ENCODE data around the gene H3-3A. TPM values are rescaled to one million over a fixed set of nuclear protein-coding genes. Genes with fewer than 3 reads are reported as not detected.

Gene H3-3A
- total RNA-seq, 1 donor: 164 TPM

DNA sequence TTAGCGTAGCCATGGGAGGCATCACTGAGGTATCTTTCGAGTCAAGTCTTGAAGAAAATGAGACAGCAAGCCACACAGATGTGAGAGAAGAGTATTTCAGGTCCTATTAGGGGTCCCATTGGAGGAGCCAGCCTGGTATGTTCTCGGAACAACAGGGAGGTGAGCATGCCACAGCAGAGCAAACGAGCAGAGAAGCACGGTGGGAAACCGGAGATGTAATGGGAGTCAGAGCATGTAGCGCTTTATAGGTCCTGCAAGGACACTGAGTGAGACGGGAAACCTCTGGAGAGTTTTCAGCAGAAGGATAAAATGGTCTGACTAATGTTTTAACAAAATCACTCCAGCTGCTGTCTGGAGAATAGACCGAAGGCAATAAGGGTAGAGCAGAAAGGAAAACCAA is 15.9 kb downstream of the H3-3A start:
- TF ChIP-seq, protein P1, sequence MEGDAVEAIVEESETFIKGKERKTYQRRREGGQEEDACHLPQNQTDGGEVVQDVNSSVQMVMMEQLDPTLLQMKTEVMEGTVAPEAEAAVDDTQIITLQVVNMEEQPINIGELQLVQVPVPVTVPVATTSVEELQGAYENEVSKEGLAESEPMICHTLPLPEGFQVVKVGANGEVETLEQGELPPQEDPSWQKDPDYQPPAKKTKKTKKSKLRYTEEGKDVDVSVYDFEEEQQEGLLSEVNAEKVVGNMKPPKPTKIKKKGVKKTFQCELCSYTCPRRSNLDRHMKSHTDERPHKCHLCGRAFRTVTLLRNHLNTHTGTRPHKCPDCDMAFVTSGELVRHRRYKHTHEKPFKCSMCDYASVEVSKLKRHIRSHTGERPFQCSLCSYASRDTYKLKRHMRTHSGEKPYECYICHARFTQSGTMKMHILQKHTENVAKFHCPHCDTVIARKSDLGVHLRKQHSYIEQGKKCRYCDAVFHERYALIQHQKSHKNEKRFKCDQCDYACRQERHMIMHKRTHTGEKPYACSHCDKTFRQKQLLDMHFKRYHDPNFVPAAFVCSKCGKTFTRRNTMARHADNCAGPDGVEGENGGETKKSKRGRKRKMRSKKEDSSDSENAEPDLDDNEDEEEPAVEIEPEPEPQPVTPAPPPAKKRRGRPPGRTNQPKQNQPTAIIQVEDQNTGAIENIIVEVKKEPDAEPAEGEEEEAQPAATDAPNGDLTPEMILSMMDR (IDR thresholded peaks at IDR 0.05; ENCODE audit: insufficient read depth, low read length): no peak
- DNase-seq (ENCODE audit: low read depth): no peak

DNA sequence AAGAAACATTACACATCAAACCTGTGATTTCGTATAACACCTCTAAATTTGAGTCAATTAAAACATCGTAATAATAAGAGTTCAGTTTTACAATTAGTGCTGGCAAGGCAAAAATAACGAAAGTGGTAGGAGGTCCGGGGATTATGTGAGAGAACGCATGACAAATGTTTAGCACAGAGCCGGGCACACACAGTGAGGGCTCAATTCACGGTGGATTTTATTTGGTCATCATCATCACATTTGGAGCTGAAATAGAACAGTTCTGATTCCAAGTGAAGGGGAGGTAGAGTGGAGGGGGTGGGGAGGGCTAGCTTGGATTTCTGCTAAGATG is 20.0 kb downstream of the H3-3A start:
- TF ChIP-seq, protein P1 (IDR thresholded peaks at IDR 0.05; ENCODE audit: insufficient read depth, low read length): no peak
- peak overlapping the region; percentile 72 for H3K4me3 ChIP-seq (ENCODE audit: low read depth, low read length)
- DNase-seq (ENCODE audit: low read depth): no peak

More for the DNA sequence above, 15.9 kb downstream of the H3-3A start:
- H3K4me3 ChIP-seq (ENCODE audit: low read depth, low read length): no peak overlapping the region

DNA sequence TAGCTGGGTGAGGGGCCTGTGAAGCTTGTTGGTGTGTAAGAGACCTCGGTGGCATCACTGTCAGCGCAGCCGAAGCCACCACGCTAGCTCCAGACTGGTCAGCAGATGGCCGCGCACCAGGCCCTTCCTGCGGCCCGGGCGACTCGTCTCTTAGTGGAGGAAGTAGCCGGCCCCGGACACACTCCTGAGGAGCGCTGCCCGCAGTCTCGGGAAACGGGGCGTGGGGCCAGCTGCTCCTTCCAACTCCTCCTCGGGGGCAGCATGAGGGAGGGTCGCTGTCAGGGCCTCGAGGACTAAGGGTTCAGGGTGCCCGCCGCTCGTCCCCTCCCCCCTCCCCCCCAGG is 20.4 kb downstream of the H3-3A start:
- DNase-seq (ENCODE audit: low read depth): peak; percentile 30
- peak overlapping the region; percentile 72 for H3K4me3 ChIP-seq (ENCODE audit: low read depth, low read length)
- TF ChIP-seq, protein P1 (IDR thresholded peaks at IDR 0.05; ENCODE audit: insufficient read depth, low read length): no peak

DNA sequence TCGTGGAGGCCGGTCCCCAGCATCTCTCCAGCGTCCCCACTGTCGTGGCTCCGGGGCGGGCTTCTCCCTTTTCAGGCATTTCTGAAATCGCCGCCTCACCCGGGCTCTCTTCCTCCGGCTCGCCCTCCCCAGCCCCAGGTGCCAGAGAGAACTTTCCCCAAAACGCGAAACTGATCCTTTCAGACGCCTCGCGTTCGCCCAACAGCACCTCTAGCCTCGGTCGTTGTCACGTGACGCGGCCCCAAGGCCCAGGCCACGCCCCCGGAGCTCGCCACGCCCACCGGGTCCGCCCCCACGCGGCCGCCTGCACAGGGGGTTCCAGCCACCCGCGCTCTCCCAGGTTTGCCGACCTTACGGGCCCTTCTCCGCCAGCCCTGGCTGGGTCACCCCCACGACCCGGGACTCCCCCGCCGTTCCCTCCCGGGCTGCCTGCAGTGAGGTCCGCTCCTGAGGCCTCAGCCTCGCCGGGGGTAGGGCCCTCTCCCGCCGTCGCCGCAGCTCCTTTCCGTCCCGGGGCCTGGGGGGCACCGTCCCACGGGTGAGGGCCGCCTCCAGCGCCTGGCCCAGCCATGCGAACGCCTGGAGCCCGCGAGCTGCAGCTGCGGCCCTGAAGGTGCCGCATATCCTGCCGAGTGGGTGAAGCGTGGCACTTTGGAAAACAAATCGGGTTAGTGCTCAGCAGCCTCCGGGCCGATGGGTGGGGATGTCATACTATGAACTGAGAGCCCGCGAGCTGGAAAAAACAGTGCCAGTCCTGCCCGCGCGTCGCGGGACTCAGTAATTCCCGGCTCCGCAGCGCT is 21.0 kb downstream of the H3-3A start:
- H3K4me3 ChIP-seq (ENCODE audit: low read depth, low read length): peak overlapping the region; percentile 72
- TF ChIP-seq, protein P1 (IDR thresholded peaks at IDR 0.05; ENCODE audit: insufficient read depth, low read length): no peak
- peak; percentile 75 for DNase-seq (ENCODE audit: low read depth)

DNA sequence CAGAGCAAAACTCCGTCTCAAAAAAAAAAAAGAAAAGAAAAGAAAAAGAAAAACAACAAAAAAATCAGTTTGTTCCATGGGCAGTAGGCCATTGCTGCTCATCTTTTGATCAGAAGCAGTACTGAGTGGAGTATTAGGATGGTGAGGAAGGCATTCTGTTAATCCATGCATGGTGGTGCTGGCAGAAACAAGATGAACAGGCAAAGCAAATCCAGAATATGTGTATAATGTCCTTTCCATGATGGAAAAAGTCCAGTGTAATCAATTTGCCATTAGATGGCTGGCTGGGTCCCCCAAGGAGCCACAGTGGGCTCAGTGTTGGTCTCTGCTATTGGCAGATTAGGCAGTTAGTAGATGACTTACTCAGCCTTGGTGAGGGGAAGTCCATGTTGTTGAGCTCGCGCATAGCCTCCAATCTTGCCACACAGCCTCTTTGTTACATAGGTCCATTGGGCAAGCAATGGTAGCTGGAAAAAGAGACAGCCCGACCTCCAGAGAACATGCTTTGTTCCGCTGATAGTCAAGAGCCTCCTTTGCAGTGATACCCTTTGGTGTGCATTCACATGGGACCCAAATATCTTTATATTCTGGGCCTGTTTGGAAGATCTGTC is 23.3 kb downstream of the H3-3A start:
- H3K4me3 ChIP-seq (ENCODE audit: low read depth, low read length): no peak overlapping the region
- DNase-seq (ENCODE audit: low read depth): no peak

DNA sequence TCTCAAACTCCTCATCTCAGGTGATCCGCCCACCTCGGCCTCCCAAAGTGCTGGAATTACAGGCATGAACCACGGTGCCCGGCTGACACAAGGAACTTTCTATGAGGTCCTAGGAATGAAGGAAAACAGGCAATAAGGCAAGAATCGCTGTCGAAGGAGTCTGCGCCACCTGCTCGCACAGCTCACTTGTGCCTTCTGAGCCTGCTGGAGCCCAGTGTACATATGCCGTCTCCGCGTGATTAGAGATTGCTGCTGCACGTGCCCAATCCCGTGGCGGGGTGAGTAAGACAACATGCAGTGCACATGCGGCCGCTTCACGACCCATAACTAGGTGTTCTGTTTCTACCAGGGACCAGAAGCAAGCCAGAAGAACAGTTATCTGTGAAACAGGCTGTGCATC is 24.3 kb downstream of the H3-3A start:
- H3K4me3 ChIP-seq (ENCODE audit: low read depth, low read length): no peak overlapping the region
- no peak for DNase-seq (ENCODE audit: low read depth)
- TF ChIP-seq, protein P1 (IDR thresholded peaks at IDR 0.05; ENCODE audit: insufficient read depth, low read length): no peak

More for the DNA sequence above, 23.3 kb downstream of the H3-3A start:
- TF ChIP-seq, protein P1 (IDR thresholded peaks at IDR 0.05; ENCODE audit: insufficient read depth, low read length): no peak
